GM23338 (cell line): ENCODE results near the gene RFC3. TPM values are rescaled to one million over a fixed set of nuclear protein-coding genes. Genes with fewer than 3 reads are reported as not detected.

Experiments
- ATAC-seq: fragments of 200-7000 bp; cut with Tn5 transposase; 3 replicates; pipeline ENCODE4 v1.9.1; 2020
- DNase-seq: peaks from one replicate; pipeline ENCODE4 v3.0.0-alpha.2; 2015; ENCODE audit warnings: low spot score
- H2AFZ ChIP-seq: fragments of 200-600 bp; sonication (generic); 2 replicates; pipeline ENCODE4 v1.8.0; 2016; ENCODE audit warnings: antibody characterized with exemption, mild to moderate bottlenecking, moderate library complexity
- H3F3A ChIP-seq: fragments of 200-600 bp; sonication (generic); replicated peaks from 2 replicates; pipeline ENCODE4 v1.8.0; 2017; ENCODE audit warnings: antibody characterized with exemption, mixed run types, low read depth
- H3K27ac ChIP-seq: fragments of 200-600 bp; sonication (generic); 2 replicates; pipeline ENCODE4 v1.6.1; 2016; ENCODE audit warnings: low read depth
- H3K27me3 ChIP-seq: fragments of 200-600 bp; sonication (generic); 2 replicates; pipeline ENCODE4 v1.8.0; 2016; ENCODE audit warnings: mild to moderate bottlenecking, mixed run types, moderate library complexity; ENCODE audit not compliant: insufficient read depth
- H3K36me3 ChIP-seq: fragments of 200-600 bp; sonication (generic); 2 replicates; pipeline ENCODE4 v1.8.0; 2016; ENCODE audit warnings: mild to moderate bottlenecking; ENCODE audit not compliant: insufficient read depth
- H3K4me1 ChIP-seq: fragments of 200-600 bp; sonication (generic); 2 replicates; pipeline ENCODE4 v1.8.0; 2016; ENCODE audit warnings: mild to moderate bottlenecking, moderate library complexity; ENCODE audit not compliant: insufficient read depth
- H3K4me2 ChIP-seq: fragments of 200-600 bp; sonication (generic); 2 replicates; pipeline ENCODE4 v1.7.1; 2017; ENCODE audit warnings: mixed run types
- H3K4me3 ChIP-seq: fragments of 200-600 bp; sonication (generic); 2 replicates; pipeline ENCODE4 v1.6.1; 2016; ENCODE audit warnings: mixed run types
- H3K79me2 ChIP-seq: fragments of 200-600 bp; sonication (generic); replicated peaks from 2 replicates; pipeline ENCODE4 v1.8.0; 2017; ENCODE audit warnings: mild to moderate bottlenecking; ENCODE audit not compliant: insufficient read depth
- H3K9me2 ChIP-seq: fragments of 200-600 bp; sonication (generic); 2 replicates; pipeline ENCODE4 v1.8.0; 2017; ENCODE audit not compliant: insufficient read depth
- H4K20me1 ChIP-seq: fragments of 200-600 bp; sonication (generic); replicated peaks from 2 replicates; pipeline ENCODE4 v1.8.0; 2017; ENCODE audit warnings: mild to moderate bottlenecking; ENCODE audit not compliant: insufficient read depth
- H3K27ac Mint-ChIP-seq: 2 replicates; pipeline ENCODE4 v1.8.0; 2020; ENCODE audit warnings: inconsistent platforms, mild to moderate bottlenecking, moderate library complexity, mixed read lengths
- H3K27me3 Mint-ChIP-seq: 3 replicates; pipeline ENCODE4 v1.8.0; 2022; ENCODE audit warnings: low read depth, mild to moderate bottlenecking, moderate library complexity, mixed read lengths, inconsistent platforms; ENCODE audit not compliant: insufficient read depth, poor library complexity
- H3K36me3 Mint-ChIP-seq: 3 replicates; pipeline ENCODE4 v1.8.0; 2021; ENCODE audit warnings: low read depth, mild to moderate bottlenecking, inconsistent platforms, moderate library complexity, mixed read lengths
- H3K4me1 Mint-ChIP-seq: 3 replicates; pipeline ENCODE4 v1.8.0; 2020; ENCODE audit warnings: mild to moderate bottlenecking, inconsistent platforms, mixed read lengths
- H3K4me3 Mint-ChIP-seq: 3 replicates; pipeline ENCODE4 v1.8.0; 2021; ENCODE audit warnings: moderate library complexity, mild to moderate bottlenecking, inconsistent platforms, mixed read lengths
- H3K9me3 Mint-ChIP-seq: 3 replicates; pipeline ENCODE4 v1.8.0; 2020; ENCODE audit warnings: moderate library complexity, mild to moderate bottlenecking, inconsistent platforms, mixed read lengths
- CTCF ChIP-seq, 2 experiments: fragments of 200-600 bp in 1 of 2; sonication (generic) in 1 of 2; conservative IDR thresholded peaks; 2 replicates each; pipeline versions ENCODE4 v1.5.1 to v1.6.1; 2016 to 2017; ENCODE audit warnings: antibody characterized with exemption in 2 of 2, low read depth in 2 of 2, mild to moderate bottlenecking in 2 of 2, moderate library complexity in 1 of 2
- ETS1 ChIP-seq: IDR thresholded peaks from 2 replicates; pipeline ENCODE4 v1.6.1; 2016; ENCODE audit warnings: antibody characterized with exemption
- JUNB ChIP-seq: IDR thresholded peaks from one replicate; pipeline ENCODE4 v1.6.1; 2016; ENCODE audit warnings: antibody characterized with exemption; ENCODE audit not compliant: unreplicated experiment
- polyA plus RNA-seq: library from polyadenylated mRNA; unstranded; fragments of >200 nt; fragmentation: Nextera tagmentation; extraction: Ambion mirVana; gene quantifications from 2 replicates; pipeline ENCODE4 v1.2.1, GENCODE V29; 2016
- total RNA-seq: library from RNA; depleted of rRNA; stranded (reverse); fragments of >200 nt; shearing (Covaris generic); gene quantifications from 2 replicates; pipeline ENCODE4 v1.2.3, GENCODE V29; 2014
- TF ChIP-seq, protein P1 (sequence below): fragments of 250-450 bp; sonication (Bioruptor Pico); IDR thresholded peaks from 2 replicates; pipeline ENCODE4 v1.5.0; 2020; ENCODE audit warnings: mild to moderate bottlenecking, moderate library complexity

The RFC3 gene
- total and polyA plus RNA-seq, 2 experiments from 2014 or later: 48.7 to 75.5 TPM

DNA sequence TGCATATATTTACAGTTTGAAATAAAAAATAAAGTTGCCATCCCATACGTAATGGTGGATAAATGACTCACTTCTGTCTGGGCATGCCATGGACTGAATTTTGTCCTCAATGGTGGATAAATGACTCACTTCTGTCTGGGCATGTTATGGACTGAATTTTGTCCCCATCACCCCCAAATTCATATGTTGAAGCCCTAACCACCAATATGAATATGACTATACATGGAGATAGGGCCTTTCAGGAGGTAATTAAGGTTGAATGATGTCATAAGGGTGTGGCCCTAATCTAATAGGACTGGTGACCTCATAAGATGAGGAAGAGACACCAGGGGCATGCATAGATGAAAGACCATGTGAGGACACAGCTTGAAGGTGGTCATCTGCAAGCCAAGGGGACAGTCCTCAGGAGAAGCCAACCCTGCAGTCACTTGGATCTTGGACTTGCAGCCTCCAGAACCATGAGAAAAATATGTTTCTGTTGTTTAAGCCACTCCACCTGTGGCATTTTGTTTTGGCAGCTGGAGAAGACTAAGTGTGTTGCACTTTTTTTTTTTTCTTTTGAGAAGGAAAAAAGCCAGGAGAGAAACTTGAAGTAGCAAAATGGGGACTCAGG, 41.8 kb downstream of the RFC3 start (continued):
- TF ChIP-seq, protein P1, sequence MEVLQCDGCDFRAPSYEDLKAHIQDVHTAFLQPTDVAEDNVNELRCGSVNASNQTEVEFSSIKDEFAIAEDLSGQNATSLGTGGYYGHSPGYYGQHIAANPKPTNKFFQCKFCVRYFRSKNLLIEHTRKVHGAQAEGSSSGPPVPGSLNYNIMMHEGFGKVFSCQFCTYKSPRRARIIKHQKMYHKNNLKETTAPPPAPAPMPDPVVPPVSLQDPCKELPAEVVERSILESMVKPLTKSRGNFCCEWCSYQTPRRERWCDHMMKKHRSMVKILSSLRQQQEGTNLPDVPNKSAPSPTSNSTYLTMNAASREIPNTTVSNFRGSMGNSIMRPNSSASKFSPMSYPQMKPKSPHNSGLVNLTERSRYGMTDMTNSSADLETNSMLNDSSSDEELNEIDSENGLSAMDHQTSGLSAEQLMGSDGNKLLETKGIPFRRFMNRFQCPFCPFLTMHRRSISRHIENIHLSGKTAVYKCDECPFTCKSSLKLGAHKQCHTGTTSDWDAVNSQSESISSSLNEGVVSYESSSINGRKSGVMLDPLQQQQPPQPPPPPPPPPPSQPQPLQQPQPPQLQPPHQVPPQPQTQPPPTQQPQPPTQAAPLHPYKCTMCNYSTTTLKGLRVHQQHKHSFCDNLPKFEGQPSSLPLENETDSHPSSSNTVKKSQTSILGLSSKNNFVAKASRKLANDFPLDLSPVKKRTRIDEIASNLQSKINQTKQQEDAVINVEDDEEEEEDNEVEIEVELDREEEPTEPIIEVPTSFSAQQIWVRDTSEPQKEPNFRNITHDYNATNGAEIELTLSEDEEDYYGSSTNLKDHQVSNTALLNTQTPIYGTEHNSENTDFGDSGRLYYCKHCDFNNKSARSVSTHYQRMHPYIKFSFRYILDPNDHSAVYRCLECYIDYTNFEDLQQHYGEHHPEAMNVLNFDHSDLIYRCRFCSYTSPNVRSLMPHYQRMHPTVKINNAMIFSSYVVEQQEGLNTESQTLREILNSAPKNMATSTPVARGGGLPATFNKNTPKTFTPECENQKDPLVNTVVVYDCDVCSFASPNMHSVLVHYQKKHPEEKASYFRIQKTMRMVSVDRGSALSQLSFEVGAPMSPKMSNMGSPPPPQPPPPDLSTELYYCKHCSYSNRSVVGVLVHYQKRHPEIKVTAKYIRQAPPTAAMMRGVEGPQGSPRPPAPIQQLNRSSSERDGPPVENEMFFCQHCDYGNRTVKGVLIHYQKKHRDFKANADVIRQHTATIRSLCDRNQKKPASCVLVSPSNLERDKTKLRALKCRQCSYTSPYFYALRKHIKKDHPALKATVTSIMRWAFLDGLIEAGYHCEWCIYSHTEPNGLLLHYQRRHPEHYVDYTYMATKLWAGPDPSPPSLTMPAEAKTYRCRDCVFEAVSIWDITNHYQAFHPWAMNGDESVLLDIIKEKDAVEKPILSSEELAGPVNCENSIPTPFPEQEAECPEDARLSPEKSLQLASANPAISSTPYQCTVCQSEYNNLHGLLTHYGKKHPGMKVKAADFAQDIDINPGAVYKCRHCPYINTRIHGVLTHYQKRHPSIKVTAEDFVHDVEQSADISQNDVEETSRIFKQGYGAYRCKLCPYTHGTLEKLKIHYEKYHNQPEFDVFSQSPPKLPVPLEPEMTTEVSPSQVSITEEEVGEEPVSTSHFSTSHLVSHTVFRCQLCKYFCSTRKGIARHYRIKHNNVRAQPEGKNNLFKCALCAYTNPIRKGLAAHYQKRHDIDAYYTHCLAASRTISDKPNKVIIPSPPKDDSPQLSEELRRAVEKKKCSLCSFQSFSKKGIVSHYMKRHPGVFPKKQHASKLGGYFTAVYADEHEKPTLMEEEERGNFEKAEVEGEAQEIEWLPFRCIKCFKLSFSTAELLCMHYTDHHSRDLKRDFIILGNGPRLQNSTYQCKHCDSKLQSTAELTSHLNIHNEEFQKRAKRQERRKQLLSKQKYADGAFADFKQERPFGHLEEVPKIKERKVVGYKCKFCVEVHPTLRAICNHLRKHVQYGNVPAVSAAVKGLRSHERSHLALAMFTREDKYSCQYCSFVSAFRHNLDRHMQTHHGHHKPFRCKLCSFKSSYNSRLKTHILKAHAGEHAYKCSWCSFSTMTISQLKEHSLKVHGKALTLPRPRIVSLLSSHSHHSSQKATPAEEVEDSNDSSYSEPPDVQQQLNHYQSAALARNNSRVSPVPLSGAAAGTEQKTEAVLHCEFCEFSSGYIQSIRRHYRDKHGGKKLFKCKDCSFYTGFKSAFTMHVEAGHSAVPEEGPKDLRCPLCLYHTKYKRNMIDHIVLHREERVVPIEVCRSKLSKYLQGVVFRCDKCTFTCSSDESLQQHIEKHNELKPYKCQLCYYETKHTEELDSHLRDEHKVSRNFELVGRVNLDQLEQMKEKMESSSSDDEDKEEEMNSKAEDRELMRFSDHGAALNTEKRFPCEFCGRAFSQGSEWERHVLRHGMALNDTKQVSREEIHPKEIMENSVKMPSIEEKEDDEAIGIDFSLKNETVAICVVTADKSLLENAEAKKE (CRISPR knock-in tag): no peak
- TF ChIP-seq CTCF (conservative IDR thresholded peaks at IDR 0.05; ENCODE audit: low read depth in 2 of 2) (no peak), ETS1 (no peak)

- no peak overlapping the region for H3K27ac ChIP-seq
- DNase-seq (no peak), ATAC-seq (no peak)
- Mint-ChIP-seq H3K36me3 (no peaks in the 10 kb centered on the region), H3K4me1 (no peaks in the 10 kb centered on the region), H3K4me3 (no peak overlapping the region), H3K27me3 (peaks cover 1% of the 10 kb centered on the region), H3K27ac (no peak overlapping the region), H3K9me3 (no peaks in the 10 kb centered on the region)
- H3F3A ChIP-seq: no peaks in the 10 kb centered on the region
- no peaks in the 10 kb centered on the region for H3K9me2 ChIP-seq
- H3K4me3 ChIP-seq: no peak overlapping the region
- no peaks in the 10 kb centered on the region for H3K36me3 ChIP-seq
- no peaks in the 10 kb centered on the region for H3K4me1 ChIP-seq
- H2AFZ ChIP-seq: no peak overlapping the region
- H3K79me2 ChIP-seq: no peaks in the 10 kb centered on the region
- TF ChIP-seq CTCF (conservative IDR thresholded peaks at IDR 0.05; ENCODE audit: low read depth in 2 of 2) (no peak), JUNB (no peak)
- H3K27me3 ChIP-seq: no peaks in the 10 kb centered on the region
- no peak overlapping the region for H3K4me2 ChIP-seq
- no peaks in the 10 kb centered on the region for H4K20me1 ChIP-seq
Measured at GRCh38 chr13:33860526-33860925, 42.6 kb downstream of the RFC3 start.
